Tibial nerve (tissue), 4 donors: ENCODE measurements around the gene THBS4.

Experiments used
- EP300 ChIP-seq, 2 donors: sonication (generic); formaldehyde crosslinking; IDR thresholded peaks; one replicate each; pipeline ENCODE4 v1.6.1; 2017; ENCODE audit warnings: antibody characterized with exemption in 2 of 2, mild to moderate bottlenecking in 1 of 2
- POLR2A ChIP-seq, 2 donors: fragments of 450-650 bp; IDR thresholded peaks; one replicate each; pipeline ENCODE4 v1.6.1; 2017; ENCODE audit warnings: antibody characterized with exemption in 2 of 2, mild to moderate bottlenecking in 2 of 2, moderate library complexity in 2 of 2
- TF ChIP-seq, protein P1 (sequence below), 5 experiments: fragments of 200-600 bp in 3 of 5; fragments of 450-650 bp in 2 of 5; sonication (generic) in 3 of 5; IDR thresholded peaks; one replicate each; pipeline ENCODE4 v1.5.1; 2016 to 2019; ENCODE audit warnings: antibody characterized with exemption in 5 of 5, mild to moderate bottlenecking in 3 of 5, moderate library complexity in 2 of 5

DNA sequence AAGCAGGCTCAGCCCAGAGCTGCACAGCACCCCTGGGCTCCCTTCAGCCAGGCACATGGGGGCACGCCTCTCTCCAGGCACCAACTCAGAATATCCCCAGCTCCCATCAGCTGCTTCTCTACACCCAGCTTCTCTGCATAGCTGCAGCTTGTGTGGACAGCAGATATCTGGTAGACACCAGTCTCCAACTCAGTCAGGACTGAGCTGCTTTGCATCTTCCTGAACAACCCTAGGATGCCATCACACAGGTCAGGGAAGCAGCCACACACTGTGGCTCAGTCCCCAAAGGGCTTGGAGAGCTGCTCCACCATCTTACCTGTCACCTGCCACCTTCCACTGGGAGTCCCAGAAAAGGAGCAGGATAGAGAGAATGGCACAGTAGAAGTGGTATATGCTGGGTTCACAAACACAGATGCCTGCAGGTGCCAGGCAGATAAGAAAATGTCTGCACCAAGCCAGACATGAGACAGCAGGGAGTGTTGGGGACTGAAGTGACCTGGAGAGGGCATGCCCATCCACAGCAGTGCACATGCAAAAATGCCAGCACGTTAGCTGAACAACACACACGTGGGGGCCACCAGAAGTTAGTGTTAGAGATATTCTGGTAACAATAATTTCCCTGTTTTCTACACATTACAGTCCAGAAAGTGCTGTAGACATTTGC, 42.0 kb downstream of the THBS4 start:
- TF ChIP-seq, protein P1, sequence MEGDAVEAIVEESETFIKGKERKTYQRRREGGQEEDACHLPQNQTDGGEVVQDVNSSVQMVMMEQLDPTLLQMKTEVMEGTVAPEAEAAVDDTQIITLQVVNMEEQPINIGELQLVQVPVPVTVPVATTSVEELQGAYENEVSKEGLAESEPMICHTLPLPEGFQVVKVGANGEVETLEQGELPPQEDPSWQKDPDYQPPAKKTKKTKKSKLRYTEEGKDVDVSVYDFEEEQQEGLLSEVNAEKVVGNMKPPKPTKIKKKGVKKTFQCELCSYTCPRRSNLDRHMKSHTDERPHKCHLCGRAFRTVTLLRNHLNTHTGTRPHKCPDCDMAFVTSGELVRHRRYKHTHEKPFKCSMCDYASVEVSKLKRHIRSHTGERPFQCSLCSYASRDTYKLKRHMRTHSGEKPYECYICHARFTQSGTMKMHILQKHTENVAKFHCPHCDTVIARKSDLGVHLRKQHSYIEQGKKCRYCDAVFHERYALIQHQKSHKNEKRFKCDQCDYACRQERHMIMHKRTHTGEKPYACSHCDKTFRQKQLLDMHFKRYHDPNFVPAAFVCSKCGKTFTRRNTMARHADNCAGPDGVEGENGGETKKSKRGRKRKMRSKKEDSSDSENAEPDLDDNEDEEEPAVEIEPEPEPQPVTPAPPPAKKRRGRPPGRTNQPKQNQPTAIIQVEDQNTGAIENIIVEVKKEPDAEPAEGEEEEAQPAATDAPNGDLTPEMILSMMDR (IDR thresholded peaks at IDR 0.05) = no peak
- TF ChIP-seq EP300 (IDR thresholded peaks at IDR 0.05) = no peak
- TF ChIP-seq POLR2A (IDR thresholded peaks at IDR 0.05) = no peak
